GM12801 (cell line): Measurements from ENCODE around the gene GLRA1.

Experiments
- CTCF ChIP-seq: IDR thresholded peaks from one replicate; pipeline ENCODE4 v1.5.1; 2011; ENCODE audit warnings: control low read depth; ENCODE audit not compliant: insufficient read length; ENCODE audit errors: extremely low read depth

Gene GLRA1

GRCh38 chr5:151829370-151829769, 95.3 kb downstream of the GLRA1 start:
- TF ChIP-seq CTCF, result no peak

GRCh38 chr5:151825445-151825844, 99.2 kb downstream of the GLRA1 start:
- no peak for TF ChIP-seq CTCF

GRCh38 chr5:151822141-151822540, 102.5 kb downstream of the GLRA1 start:
- no peak for TF ChIP-seq CTCF

- no peak for TF ChIP-seq CTCF
Observed at GRCh38 chr5:151820903-151821302, 103.7 kb downstream of the GLRA1 start.

- no peak for TF ChIP-seq CTCF
Observed at GRCh38 chr5:151820271-151820670, 104.4 kb downstream of the GLRA1 start.

GRCh38 chr5:151819830-151820229, 104.8 kb downstream of the GLRA1 start:
- no peak for TF ChIP-seq CTCF

- TF ChIP-seq CTCF, result no peak
Observed at GRCh38 chr5:151815051-151815450, 109.6 kb downstream of the GLRA1 start.
